HG03280 (cell line): ENCODE results near the gene ZNF66.
"Not testable (repeated sequence)": the region's sequence is repeated elsewhere in the genome, so short reads cannot be mapped to it uniquely, and the experiment has no call there.

Source experiments
- ATAC-seq: cut with Tn5 transposase; IDR thresholded peaks from one replicate; pipeline ENCODE4 v1.9.1; 2021; ENCODE audit warnings: mild to moderate bottlenecking, moderate library complexity; ENCODE audit not compliant: unreplicated experiment

The ZNF66 gene

DNA sequence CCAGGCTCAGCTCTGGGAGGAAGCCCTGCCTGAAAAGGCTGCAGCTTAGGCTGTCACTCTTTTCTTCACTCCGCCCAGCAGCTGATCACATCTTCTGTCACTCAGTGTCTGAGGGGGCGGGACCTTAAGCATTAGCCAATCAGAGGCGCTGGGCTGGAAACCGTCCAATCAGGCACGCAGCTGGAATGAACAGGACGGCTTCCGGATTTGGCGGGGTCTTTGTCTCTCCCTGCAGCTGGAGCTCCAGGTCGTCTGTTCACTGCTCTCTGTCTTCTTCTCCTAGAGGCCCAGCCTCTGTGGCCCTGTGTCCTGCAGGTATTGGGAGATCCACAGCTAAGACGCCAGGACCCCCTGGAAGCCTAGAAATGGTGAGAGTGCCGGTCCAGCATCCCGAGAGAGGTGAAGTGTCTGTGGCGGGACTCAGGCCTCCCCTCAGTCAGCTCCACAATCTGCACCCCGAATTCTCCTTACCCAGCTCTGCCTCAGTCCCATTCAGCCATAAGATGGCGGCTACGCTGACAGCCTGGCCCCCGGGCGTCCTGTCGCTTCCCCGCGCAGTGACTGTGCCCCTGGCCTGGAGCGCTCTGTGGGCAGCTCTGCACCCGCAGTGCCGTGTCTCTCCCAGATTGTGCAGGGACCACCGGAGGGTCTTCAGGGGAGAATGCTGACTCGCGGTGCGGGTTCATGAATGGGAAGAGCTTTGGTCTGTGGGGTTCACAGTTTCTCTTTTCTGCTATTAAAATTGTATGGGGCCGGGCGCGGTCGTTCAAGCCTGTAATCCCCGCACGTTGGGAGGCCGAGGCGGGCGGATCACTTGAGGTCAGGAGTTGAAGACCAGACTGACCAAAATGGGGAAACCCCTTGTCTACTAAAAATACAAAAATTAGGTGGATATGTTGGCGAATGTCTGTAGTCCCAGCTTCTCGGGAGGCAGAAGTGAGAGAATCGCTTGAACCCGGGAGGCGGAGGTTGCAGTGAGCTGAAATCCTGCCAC lies at the start of gene ZNF66:
ZNF66 (plus strand) TSS at position 222 of the 994 bp plus-strand sequence; CDS start at position 366, 144 bp downstream.
- ATAC-seq, result peak; percentile 98

DNA sequence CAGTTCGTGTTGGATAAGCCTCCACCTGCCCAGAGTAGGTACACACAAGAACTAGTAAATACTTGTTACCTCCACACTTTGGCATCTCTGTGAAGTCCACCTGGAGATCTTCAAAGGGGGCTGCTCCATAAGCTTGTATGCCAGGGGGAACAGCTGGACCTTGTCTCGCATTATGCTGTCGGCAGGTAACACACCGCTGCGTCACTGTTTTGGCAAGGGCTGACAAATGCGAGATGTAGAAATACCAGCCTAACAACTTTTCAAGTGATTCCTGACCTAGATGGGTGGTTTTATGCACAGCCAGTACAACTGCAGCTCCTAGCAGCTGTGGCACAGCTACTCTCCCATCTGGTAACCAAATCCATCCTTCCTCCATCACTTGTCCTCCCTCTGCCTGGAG lies 25.9 kb upstream of the ZNF66 start:
- ATAC-seq, result not testable (repeated sequence)

DNA sequence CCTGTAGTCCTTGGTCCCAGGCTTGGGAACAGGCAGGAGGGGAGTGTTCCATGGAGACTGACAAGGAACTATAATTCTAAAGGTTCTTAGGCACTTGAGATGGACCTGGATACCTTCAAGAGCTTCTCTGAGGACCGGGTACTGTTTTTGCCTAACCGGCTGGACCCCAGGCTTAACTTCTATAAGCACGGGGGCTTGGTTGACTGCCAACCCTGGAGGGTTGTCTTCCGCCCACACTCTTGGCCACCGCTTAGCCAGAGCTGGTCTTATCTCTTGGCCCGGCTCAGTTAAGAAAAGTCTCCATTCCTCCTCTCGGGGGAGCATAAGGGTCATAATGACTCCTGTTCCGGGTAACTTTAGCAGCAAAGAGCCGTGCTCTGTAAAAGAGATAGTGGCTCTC lies 23.8 kb upstream of the ZNF66 start:
- ATAC-seq, result not testable (repeated sequence)

DNA sequence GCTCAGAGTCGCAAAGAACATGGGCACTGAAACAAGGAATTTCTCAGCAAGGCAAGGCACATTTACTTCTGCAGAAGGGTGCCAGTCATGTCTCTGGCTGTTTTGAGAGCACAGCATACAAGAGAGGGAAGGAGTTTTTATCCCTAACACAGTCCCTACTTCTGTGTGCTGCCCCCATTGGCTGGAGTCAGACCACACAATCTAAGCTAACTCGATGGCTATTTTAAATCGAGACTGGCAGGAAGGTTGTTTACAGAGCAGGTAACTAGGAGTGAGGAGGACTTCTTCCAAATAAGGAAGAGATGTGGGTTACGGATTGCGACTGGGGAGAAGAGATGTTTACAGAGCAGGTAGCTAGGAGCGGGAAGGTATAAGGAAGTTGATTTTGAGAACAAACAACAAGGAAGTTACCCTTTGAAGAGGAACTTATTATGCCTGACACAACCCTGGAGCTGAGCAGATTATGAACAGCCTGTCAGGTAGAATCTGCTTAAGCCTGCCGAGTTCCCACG lies 6.8 kb upstream of the ZNF66 start:
- ATAC-seq, result not testable (repeated sequence)

DNA sequence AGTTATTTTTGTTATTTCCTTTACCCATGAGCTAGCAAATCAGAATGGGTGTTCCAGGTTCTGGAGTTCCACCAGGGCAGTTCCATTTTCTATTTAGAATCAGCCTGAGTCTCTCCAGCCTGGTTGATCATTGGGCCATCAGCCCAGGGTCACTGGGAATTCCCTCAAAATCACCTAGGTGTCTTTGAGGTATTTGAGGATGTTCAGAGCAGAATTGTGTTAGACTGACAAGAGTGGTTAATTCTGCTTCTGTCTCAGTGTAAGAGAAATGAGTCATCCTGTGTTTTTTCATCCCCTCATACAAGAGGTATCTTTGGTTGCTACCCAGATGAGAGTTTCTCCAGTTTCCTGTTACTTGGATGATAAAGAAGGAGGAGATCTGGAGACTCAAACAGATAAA lies 11.7 kb downstream of the ZNF66 start:
- no peak for ATAC-seq

DNA sequence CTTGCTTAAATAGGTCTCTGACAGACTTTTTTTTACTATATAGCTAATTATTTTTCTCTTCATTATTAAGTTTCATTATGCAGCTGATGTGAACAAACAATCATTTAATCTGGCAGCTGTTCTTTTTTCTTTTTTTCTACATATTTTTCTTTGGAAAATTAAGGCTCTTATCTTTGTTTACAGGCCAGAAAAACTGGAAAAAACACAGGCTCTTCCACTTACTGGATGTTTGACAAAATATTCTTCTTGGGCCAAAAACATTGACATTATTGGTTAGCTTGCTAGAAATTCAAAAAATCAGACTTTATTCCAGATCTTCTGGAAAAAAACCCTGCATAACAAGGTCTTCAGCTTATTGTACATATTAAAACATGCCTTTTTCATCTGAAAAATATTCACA lies 15.7 kb downstream of the ZNF66 start:
- no peak for ATAC-seq

DNA sequence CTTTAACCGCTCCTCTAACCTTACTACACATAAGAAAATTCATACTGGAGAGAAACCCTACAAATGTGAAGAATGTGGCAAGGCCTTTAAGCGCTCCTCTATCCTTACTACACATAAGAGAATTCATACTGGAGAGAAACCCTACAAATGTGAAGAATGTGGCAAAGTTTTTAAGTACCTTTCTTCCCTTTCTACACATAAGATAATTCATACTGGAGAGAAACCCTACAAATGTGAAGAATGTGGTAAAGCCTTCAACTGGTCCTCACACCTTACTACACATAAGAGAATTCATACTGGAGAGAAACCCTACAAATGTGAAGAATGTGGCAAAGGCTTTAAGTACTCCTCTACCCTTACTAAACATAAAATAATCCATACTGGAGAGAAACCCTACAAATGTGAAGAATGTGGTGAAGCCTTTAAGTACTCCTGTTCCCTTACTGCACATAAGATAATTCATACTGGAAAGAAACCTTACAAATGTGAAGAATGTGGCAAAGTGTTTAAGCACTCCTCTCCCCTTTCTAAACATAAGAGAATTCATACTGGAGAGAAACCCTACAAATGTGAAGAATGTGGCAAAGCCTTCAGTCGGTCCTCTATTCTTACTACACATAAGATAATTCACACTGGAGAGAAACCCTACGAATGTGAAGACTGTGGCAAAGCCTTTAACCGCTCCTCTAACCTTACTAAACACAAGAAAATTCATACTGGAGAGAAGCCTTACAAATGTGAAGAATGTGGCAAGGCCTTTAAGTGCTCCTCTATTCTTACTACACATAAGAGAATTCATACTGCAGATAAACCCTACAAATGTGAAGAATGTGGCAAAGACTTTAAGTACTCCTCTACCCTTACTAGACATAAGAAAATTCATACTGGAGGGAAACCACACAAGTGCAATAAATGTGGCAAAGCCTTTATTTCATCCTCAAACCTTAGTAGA lies 30.5 kb downstream of the ZNF66 start:
- ATAC-seq, result not testable (repeated sequence)

DNA sequence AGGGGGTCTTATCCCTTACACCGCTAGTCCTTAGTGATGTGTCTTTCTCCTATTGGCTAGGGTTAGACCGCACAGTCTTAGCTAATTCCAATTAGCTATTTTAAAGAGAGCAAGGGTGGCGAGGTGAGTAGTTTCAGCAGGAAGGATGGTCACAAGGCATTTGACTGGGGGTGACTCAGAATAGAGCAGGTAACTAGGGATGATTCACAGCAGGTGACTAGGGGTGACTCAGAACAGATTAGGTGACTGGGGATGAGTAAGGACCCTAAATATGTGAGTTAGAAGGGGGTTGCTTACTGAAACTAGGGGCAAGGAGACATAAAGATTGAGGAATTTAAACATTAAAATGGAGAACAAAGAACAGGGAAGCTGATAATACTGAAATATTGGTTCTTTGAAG lies 64.3 kb downstream of the ZNF66 start:
- no peak for ATAC-seq
